GM19023 (cell line): ENCODE data around the gene CHSY3.
"Not testable (repeated sequence)": the region's sequence is repeated elsewhere in the genome, so short reads cannot be mapped to it uniquely, and the experiment has no call there.

Source experiments
- ATAC-seq: cut with Tn5 transposase; IDR thresholded peaks from one replicate; pipeline ENCODE4 v1.9.1; 2021; ENCODE audit warnings: mild to moderate bottlenecking, moderate library complexity; ENCODE audit not compliant: unreplicated experiment

The CHSY3 gene

DNA sequence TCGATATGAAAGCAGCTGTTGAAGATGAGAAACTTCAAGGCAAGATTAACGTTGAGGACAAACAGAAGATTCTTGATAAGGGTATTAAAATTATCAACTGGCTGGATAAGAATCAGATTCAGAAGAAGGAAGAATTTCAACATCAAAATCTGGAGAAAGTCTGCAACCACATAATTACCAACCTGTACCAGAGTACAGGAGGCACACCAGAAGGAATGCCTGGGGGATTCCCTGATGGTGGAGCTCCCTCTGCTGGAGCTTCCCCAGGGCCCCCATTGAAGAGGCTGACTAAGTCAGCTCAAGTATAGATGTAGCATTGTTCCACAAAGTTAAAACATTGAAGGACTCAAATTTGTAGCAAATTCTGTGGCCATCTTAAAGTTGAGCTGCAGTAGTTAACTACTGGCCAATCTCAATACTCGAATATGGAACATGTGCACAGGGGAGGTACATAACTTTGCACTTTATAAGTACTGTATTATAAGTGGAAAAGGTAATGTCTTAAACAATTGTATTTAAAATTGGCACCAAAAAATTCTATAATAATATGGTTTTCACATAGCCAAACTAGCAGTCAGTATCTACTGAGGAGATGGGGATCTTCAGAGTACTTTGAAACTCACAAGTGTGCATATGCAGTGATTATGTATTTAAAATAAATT is 237.5 kb downstream of the CHSY3 start:
- peak; percentile 79 for ATAC-seq

DNA sequence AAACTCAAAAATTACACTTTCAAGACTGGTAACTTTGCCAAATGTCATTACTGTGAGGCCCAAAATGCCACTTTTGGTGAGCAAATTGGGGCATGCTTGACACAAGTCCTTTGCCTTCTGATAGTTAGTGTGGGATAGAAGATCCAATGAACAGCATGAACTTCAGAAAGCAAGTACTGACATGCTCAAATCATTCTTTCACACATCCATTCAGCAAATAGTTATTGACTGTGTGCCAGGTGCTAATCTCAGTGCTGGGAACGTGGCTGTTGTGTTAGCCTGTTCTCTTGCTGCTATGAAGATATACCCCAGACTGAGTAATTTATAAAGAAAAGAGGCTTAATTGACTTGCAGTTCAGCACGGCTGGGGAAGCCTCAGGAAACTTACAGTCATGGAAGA is 247.0 kb downstream of the CHSY3 start:
- no peak for ATAC-seq

GRCh38 chr5:130155345-130156011 is 251.2 kb downstream of the CHSY3 start:
- ATAC-seq, result no peak

GRCh38 chr5:130158036-130158435 is 253.8 kb downstream of the CHSY3 start:
- no peak for ATAC-seq

- ATAC-seq, result no peak
Observed at GRCh38 chr5:130159968-130160367, 255.7 kb downstream of the CHSY3 start.

DNA sequence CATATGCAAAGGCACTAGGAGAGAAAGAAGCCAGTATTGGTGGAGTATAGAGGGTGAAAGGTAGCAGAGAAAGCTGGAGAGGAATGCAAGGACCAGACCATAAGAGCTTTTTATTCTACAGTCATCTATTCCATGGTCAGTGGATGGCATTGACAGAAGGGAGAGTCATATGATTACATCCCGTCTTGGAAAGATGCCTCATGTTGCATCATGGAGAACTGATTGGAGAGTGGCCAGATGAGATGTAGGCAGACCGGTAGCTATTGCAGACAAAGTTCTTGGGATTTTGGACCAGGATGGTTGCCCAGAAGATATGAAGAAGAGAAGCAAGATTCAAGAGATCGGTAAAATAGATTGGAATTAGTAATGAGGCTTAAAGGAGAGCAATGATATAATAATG is 260.7 kb downstream of the CHSY3 start:
- no peak for ATAC-seq

- ATAC-seq, result no peak
Observed at GRCh38 chr5:130166839-130167490, 262.7 kb downstream of the CHSY3 start.

- no peak for ATAC-seq
Observed at GRCh38 chr5:130168211-130168610, 263.9 kb downstream of the CHSY3 start.

- ATAC-seq, result no peak
Observed at GRCh38 chr5:130171699-130172098, 267.4 kb downstream of the CHSY3 start.

DNA sequence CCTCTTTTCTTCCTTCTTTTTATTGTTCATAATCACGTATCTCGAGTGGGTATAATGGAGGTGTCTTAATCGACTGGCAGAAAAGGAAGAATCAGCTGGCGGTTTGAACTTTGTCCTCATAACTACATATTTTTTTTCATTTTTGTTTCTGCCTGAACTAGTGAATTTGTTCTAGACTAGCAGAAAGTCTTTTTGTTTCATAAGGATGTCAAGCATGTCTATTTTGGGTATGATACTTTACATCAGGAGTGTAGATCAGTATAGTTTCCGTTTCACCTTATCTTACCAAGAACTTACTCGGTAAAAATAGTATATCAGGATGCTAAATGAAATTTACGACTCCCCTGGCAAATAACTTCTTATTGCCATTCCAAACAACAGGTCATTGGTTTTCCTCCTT is 278.9 kb downstream of the CHSY3 start:
- no peak for ATAC-seq

- ATAC-seq, result no peak
Observed at GRCh38 chr5:130189961-130190360, 285.7 kb downstream of the CHSY3 start.

GRCh38 chr5:130198927-130199326 is 294.7 kb downstream of the CHSY3 start:
- no peak for ATAC-seq

GRCh38 chr5:130206686-130207085 is 302.4 kb downstream of the CHSY3 start:
- ATAC-seq, result no peak

- ATAC-seq, result no peak
Observed at GRCh38 chr5:130213607-130214006, 309.3 kb downstream of the CHSY3 start.

GRCh38 chr5:130216286-130216685 is 312.0 kb downstream of the CHSY3 start:
- no peak for ATAC-seq

- no peak for ATAC-seq
Observed at GRCh38 chr5:130222573-130222972, 318.3 kb downstream of the CHSY3 start.

GRCh38 chr5:130226556-130226955 is 322.3 kb downstream of the CHSY3 start:
- ATAC-seq, result not testable (repeated sequence)

DNA sequence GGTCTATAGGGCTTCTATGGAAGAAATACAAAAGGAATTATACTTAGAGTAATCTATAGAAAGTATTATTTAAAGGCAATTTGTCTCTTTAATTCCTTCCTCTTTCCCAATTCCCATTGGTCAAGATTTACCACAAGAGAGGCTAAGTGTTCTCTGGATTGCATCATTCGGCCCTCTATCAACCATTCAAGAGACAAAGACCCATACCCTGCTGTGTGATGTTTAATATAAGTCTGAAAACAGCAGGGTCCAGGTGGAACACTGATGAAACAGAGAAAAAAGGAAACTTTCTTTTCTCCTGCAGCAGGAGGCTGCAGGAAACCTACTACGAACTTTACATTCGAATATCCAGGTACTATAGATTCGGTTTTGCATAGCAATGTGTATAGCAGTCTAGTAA is 323.4 kb downstream of the CHSY3 start:
- ATAC-seq, result no peak

GRCh38 chr5:130231786-130232185 is 327.5 kb downstream of the CHSY3 start:
- ATAC-seq, result no peak

- no peak for ATAC-seq
Observed at GRCh38 chr5:130234816-130235215, 330.6 kb downstream of the CHSY3 start.
